ENCODE measurements around the gene GDPD5.

DNA sequence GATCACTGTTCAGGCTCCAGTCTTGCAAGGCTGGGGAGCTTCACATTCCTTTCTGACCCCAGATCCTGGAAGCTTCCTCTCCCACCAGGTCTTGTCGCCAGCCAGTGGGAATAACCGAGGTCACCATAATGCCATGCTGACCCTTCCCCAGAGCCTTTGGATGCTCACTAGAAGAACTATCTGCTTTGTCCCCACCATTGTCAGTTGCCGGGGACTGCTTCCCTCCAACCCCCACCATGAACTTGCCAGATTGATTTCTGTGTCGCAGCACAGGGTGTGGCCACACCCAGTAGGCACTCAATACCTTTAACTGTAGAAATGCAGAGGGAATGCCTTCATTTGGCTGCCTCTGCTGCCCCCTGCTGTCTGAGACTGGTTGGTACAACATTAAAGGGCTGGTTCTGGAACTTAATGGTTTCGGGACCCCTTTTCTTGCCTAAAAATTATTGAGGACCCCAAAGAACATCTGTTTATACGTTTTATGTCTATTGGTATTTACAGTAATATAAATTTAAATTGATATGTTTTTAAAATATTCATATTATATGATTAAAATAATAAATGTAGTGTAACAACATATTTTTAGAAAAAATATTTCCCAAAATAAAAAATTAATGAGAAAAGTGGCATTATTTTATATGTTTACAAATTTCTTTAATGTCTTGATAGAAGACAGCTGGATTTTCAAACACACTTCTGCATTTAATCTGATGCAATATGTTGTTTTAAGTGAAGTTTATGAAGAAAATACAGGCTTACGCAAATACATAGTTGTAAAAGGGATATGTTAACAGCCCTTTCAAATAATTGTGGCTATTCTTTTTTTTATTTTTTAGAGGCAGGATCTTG, 6.7 kb upstream of the GDPD5 start:
- TF ChIP-seq POLR2A (IDR thresholded peaks at IDR 0.05; ENCODE audit: low read depth, low read length) (no peak), EZH2 (IDR thresholded peaks at IDR 0.05; ENCODE audit: borderline replicate concordance, low read depth, low read length, severe bottlenecking) (no peak), JUN (IDR thresholded peaks at IDR 0.05; ENCODE audit: borderline replicate concordance, insufficient read depth, insufficient read length, low read depth) (no peak), MYC (IDR thresholded peaks at IDR 0.05; ENCODE audit: low read depth, low read length) (no peak), GATA2 (IDR thresholded peaks at IDR 0.05; ENCODE audit: insufficient read depth, insufficient read length, low read depth, low read length) (no peak)
- TF ChIP-seq, protein P1, sequence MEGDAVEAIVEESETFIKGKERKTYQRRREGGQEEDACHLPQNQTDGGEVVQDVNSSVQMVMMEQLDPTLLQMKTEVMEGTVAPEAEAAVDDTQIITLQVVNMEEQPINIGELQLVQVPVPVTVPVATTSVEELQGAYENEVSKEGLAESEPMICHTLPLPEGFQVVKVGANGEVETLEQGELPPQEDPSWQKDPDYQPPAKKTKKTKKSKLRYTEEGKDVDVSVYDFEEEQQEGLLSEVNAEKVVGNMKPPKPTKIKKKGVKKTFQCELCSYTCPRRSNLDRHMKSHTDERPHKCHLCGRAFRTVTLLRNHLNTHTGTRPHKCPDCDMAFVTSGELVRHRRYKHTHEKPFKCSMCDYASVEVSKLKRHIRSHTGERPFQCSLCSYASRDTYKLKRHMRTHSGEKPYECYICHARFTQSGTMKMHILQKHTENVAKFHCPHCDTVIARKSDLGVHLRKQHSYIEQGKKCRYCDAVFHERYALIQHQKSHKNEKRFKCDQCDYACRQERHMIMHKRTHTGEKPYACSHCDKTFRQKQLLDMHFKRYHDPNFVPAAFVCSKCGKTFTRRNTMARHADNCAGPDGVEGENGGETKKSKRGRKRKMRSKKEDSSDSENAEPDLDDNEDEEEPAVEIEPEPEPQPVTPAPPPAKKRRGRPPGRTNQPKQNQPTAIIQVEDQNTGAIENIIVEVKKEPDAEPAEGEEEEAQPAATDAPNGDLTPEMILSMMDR (IDR thresholded peaks at IDR 0.05; ENCODE audit: extremely low read depth in 1 of 2, insufficient read depth in 1 of 2, low read depth in 1 of 2, low read length in 2 of 2): peak; percentile 72 to 78
- TF ChIP-seq, protein P2, sequence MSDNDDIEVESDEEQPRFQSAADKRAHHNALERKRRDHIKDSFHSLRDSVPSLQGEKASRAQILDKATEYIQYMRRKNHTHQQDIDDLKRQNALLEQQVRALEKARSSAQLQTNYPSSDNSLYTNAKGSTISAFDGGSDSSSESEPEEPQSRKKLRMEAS (IDR thresholded peaks at IDR 0.05; ENCODE audit: insufficient read depth, insufficient read length): no peak

All from endothelial cell of umbilical vein (primary cell).